Measurements from ENCODE around the gene STON2.

- TF ChIP-seq POLR2A (IDR thresholded peaks at IDR 0.05; ENCODE audit: low read length) (no peak), GATA1 (IDR thresholded peaks at IDR 0.05; ENCODE audit: low read depth, low read length) (no peak)
These were observed 32.6 kb downstream of the STON2 start for GRCh38 chr14:81367563-81367962.
